NCI-H460 (cell line): ENCODE results near the gene EDDM13. TPM values are rescaled to one million over a fixed set of nuclear protein-coding genes. Genes with fewer than 3 reads are reported as not detected.
A peak's percentile ranks its signal among the peaks of the same experiment; 100 is the strongest.
"Not testable (repeated sequence)": the region's sequence is repeated elsewhere in the genome, so short reads cannot be mapped to it uniquely, and the experiment has no call there.

ENCODE experiments used
- DNase-seq: peaks from one replicate; pipeline ENCODE4 v3.0.0-alpha.2; 2016; ENCODE audit warnings: low read depth; ENCODE audit errors: extremely low read depth
- total RNA-seq: library from RNA; depleted of rRNA; stranded (reverse); fragments of >200 nt; shearing (Covaris generic); gene quantifications from 2 replicates; pipeline ENCODE4 v1.2.3, GENCODE V29; 2014

Gene EDDM13
- total RNA-seq, 1 experiment from 2014 or later: not detected

- DNase-seq: no peak
These were observed 22.0 kb downstream of the EDDM13 start for GRCh38 chr19:56294549-56294948.

- no peak for DNase-seq
These were observed 23.2 kb downstream of the EDDM13 start for GRCh38 chr19:56295531-56296455.

- DNase-seq: no peak
These were observed 24.5 kb downstream of the EDDM13 start for GRCh38 chr19:56297010-56297409.

GRCh38 chr19:56299688-56300087 is 27.1 kb downstream of the EDDM13 start:
- no peak for DNase-seq

GRCh38 chr19:56301155-56301554 is 28.6 kb downstream of the EDDM13 start:
- DNase-seq: no peak

- no peak for DNase-seq
These were observed 29.5 kb downstream of the EDDM13 start for GRCh38 chr19:56301886-56302620.

- no peak for DNase-seq
These were observed 31.7 kb downstream of the EDDM13 start for GRCh38 chr19:56304243-56304642.

GRCh38 chr19:56306016-56306415 is 33.5 kb downstream of the EDDM13 start:
- no peak for DNase-seq

- DNase-seq: not testable (repeated sequence)
These were observed 34.5 kb downstream of the EDDM13 start for GRCh38 chr19:56307062-56307461.

- no peak for DNase-seq
These were observed 36.2 kb downstream of the EDDM13 start for GRCh38 chr19:56308792-56309191.

GRCh38 chr19:56309511-56310185 is 37.1 kb downstream of the EDDM13 start:
- peak; percentile 25 for DNase-seq

- DNase-seq: no peak
These were observed 37.9 kb downstream of the EDDM13 start for GRCh38 chr19:56310462-56310861.

GRCh38 chr19:56312342-56312741 is 39.8 kb downstream of the EDDM13 start:
- DNase-seq: no peak

- no peak for DNase-seq
These were observed 40.5 kb downstream of the EDDM13 start for GRCh38 chr19:56312787-56313657.

- DNase-seq: no peak
These were observed 41.5 kb downstream of the EDDM13 start for GRCh38 chr19:56314018-56314380.

- peak; percentile 92 for DNase-seq
These were observed 42.0 kb downstream of the EDDM13 start, which contains the start of gene ZSCAN5A for GRCh38 chr19:56314381-56315076. ZSCAN5A (minus strand) TSS chr19:56314839; CDS start chr19:56225046, 89,793 bp downstream.

GRCh38 chr19:56315077-56315828 is 42.7 kb downstream of the EDDM13 start:
- DNase-seq: peak; percentile 96

GRCh38 chr19:56316728-56317127 is 44.2 kb downstream of the EDDM13 start:
- DNase-seq: no peak

- DNase-seq: no peak
These were observed 45.2 kb downstream of the EDDM13 start for GRCh38 chr19:56317749-56318148.
